Heart right ventricle (tissue), 16 donors: Measurements from ENCODE around the gene NCAPD3. TPM values are rescaled to one million over a fixed set of nuclear protein-coding genes. Genes with fewer than 3 reads are reported as not detected.

Experiments used
- ATAC-seq, 8 donors: fragments of 200-7000 bp; cut with Tn5 transposase; one replicate each; pipeline ENCODE4 v1.9.1; 2020; ENCODE audit warnings: mild to moderate bottlenecking in 8 of 8, moderate library complexity in 8 of 8, moderate number of reproducible peaks in 1 of 8
- DNase-seq, 2 donors: peaks; one replicate each; pipeline ENCODE4 v3.0.0-alpha.2; 2020
- H3K27ac ChIP-seq, 10 donors: fragments of 200-600 bp; sonication (generic) in 2 of 10; one replicate each; pipeline versions ENCODE4 v1.5.0 to v1.8.0; 2020 to 2022; ENCODE audit warnings: mild to moderate bottlenecking in 3 of 10
- H3K27me3 ChIP-seq, 7 donors: fragments of 200-600 bp; one replicate each; pipeline ENCODE4 v1.8.0; 2021 to 2022; ENCODE audit warnings: mild to moderate bottlenecking in 2 of 7
- H3K36me3 ChIP-seq, 9 donors: fragments of 200-600 bp; sonication (generic) in 1 of 9; one replicate each; pipeline versions ENCODE4 v1.5.0 to v1.8.0; 2020 to 2022; ENCODE audit warnings: mild to moderate bottlenecking in 2 of 9
- H3K4me1 ChIP-seq, 9 donors: fragments of 200-600 bp; sonication (generic) in 1 of 9; one replicate each; pipeline versions ENCODE4 v1.5.0 to v1.8.0; 2020 to 2022; ENCODE audit warnings: mild to moderate bottlenecking in 4 of 9
- H3K4me3 ChIP-seq, 10 donors: fragments of 200-600 bp; sonication (generic) in 2 of 10; one replicate each; pipeline versions ENCODE4 v1.5.0 to v1.8.0; 2020 to 2022; ENCODE audit warnings: mild to moderate bottlenecking in 7 of 10, moderate library complexity in 2 of 10
- H3K9me3 ChIP-seq, 11 donors: fragments of 200-600 bp in 10 of 11; sonication (generic) in 2 of 11; one replicate each; pipeline versions ENCODE4 v1.5.0 to v1.8.0; 2013 to 2022; ENCODE audit warnings: mild to moderate bottlenecking in 2 of 11, control low read depth in 1 of 11, moderate library complexity in 1 of 11
- CTCF ChIP-seq, 9 donors: fragments of 200-600 bp; sonication (generic) in 2 of 9; IDR thresholded peaks; one replicate each; pipeline versions ENCODE4 v1.5.0 to v1.8.0; 2021 to 2022; ENCODE audit warnings: antibody characterized with exemption in 9 of 9, mild to moderate bottlenecking in 5 of 9, moderate library complexity in 1 of 9
- WGBS, 2 donors: extraction: QIAGEN DNeasy Blood & Tissue Kit; methylation state at CpG; one replicate each; pipeline ENCODE4 v1.1.7; 2013; ENCODE audit warnings: inconsistent platforms in 1 of 2; 5-methylcytosine and 5-hydroxymethylcytosine counted together
- intact Hi-C, 10 donors: fragments of 100-400 bp; cut with DNase I; formaldehyde crosslinking; loops; one replicate each; pipeline versions ENCODE4 v1.11.1 to v1.14.2; 2022
- polyA plus RNA-seq, 2 donors: library from polyadenylated mRNA; stranded (reverse); fragments of 200-250 nt; gene quantifications; one replicate each; pipeline ENCODE4 v1.2.3, GENCODE V29; 2013
- total RNA-seq, 10 donors: library from RNA; stranded (reverse); fragmentation: NEBNext Ultra II Directional in 3 of 10; extraction: Animal tissue kit (Norgen Biotek cat#: 25700) in 3 of 10; gene quantifications; one replicate each; pipeline versions ENCODE4 v1.2.1 to v1.2.4, GENCODE V29; 2021 to 2023
- donor health status: Arrhythmogenic right ventricular cardiomyopathy.
- donor health status: ischemic (EF 13 %, LVEDD 7.1; RV severe dilation, severe dysfunction).
- donor health status: healthy with polysubstance abuse.
- donor health status: DM: no; HTN: yes; CAD: no.
- donor health status: DM: no; HTN: no; CAD: no.
- donor health status: ischemic (EF 25% LVEDD 6.9; RV normal size, moderate dysfunction).
- donor health status: ischemic (EF 25% LVEDD 5.7; RV mildly dilated, moderate dysfunction).
- donor health status: healthy.
- donor health status: DM: yes; HTN: yes; CAD: no.
- donor health status: Ischemic cardiomyopathy.
- donor health status: ischemic (EF 35%, LVEDD 5.7; RV mildly dilated, moderate dysfunction).
- donor health status: nonischemic (EF 11% LVEDD 7.7; RV severe dilation, severe dysfunction).
- donor health status: DM: yes; HTN: yes; CAD: no.
- donor health status: PGD.
- donor health status: ischemic (EF 29% LVEDD 5.4; RV normal size, mild dysfunction).
- donor health status: nonischemic (EF 23%, LVEDD 6.1; RV moderate dilation, normal function).

The NCAPD3 gene
- total and polyA plus RNA-seq, 12 donors, result 4.2 to 16.7 (median 11.0) TPM

GRCh38 chr11:134134167-134134566 is 89.6 kb downstream of the NCAPD3 start:
- no peak for TF ChIP-seq CTCF (IDR thresholded peaks at IDR 0.05)
- Histone ChIP-seq H3K4me3 (no peak overlapping the region), H3K36me3 (no peaks in the 10 kb centered on the region), H3K9me3 (peaks cover 0 to 40% (median 21%) of the 10 kb centered on the region in 11 donors), H3K4me1 (peaks cover 0 to 4% (median under 1%) of the 10 kb centered on the region in 9 donors), H3K27ac (no peak overlapping the region), H3K27me3 (no peaks in the 10 kb centered on the region)
- 98 to 100% methylated on average over 1 of the region's 1 CpG for WGBS, 2 donors
- intact Hi-C loops, result loop anchor here in 2 of 10 donors (5.0 to 10.0 kb wide), 2 partner anchors 72 to 169 kb away; no protein-coding TSS in a partner anchor
- ATAC-seq, result no peak
- no peak for DNase-seq

GRCh38 chr11:134132808-134133207 is 91.0 kb downstream of the NCAPD3 start:
- intact Hi-C loops, result loop anchor here in 2 of 10 donors (5.0 to 10.0 kb wide), 2 partner anchors 71 to 168 kb away; no protein-coding TSS in a partner anchor
- DNase-seq (no peak), ATAC-seq (no peak)
- Histone ChIP-seq H3K4me3 (no peak overlapping the region), H3K27ac (no peak overlapping the region), H3K36me3 (no peaks in the 10 kb centered on the region), H3K9me3 (peaks cover 0 to 40% (median 21%) of the 10 kb centered on the region in 11 donors), H3K27me3 (no peaks in the 10 kb centered on the region), H3K4me1 (no peaks in the 10 kb centered on the region)
- TF ChIP-seq CTCF (IDR thresholded peaks at IDR 0.05), result no peak

- no peak overlapping the region for H3K27ac ChIP-seq
- TF ChIP-seq CTCF (IDR thresholded peaks at IDR 0.05), result no peak
- H3K9me3 ChIP-seq, result peaks cover 0 to 40% (median 21%) of the 10 kb centered on the region in 11 donors
- 98 to 100% methylated on average over 2 of the region's 2 CpGs for WGBS, 2 donors
- H3K36me3 ChIP-seq, result no peaks in the 10 kb centered on the region
- H3K4me3 ChIP-seq, result no peak overlapping the region
- no peak for DNase-seq
- H3K4me1 ChIP-seq, result peaks cover 0 to 5% (median 2%) of the 10 kb centered on the region in 9 donors
- ATAC-seq, result no peak
- peaks cover 0 to under 1% (median 0%) of the 10 kb centered on the region in 7 donors for H3K27me3 ChIP-seq
- intact Hi-C loops, result loop anchor here in 2 of 10 donors (5.0 to 10.0 kb wide), 2 partner anchors 69 to 167 kb away; no protein-coding TSS in a partner anchor
Observed at GRCh38 chr11:134131628-134132244, 92.0 kb downstream of the NCAPD3 start.

- Histone ChIP-seq H3K9me3 (peaks cover 0 to 7% (median under 1%) of the 10 kb centered on the region in 11 donors), H3K27ac (peak overlapping the region in 6 of 10 donors; percentile 62 to 95 (median 80)), H3K36me3 (no peaks in the 10 kb centered on the region), H3K4me1 (peaks cover 5 to 56% (median 43%) of the 10 kb centered on the region in 9 donors), H3K4me3 (no peak overlapping the region), H3K27me3 (peaks cover 0 to 19% (median 0%) of the 10 kb centered on the region in 7 donors)
- ATAC-seq (peak in 5 of 8 donors; percentile 12 to 40 (median 23)), DNase-seq (no peak)
- intact Hi-C loops, result loop anchor here in 2 of 10 donors (5.0 kb wide), 2 partner anchors 54 to 59 kb away; partner anchors contain the start of gene JAM3 (in 1 of the 2)
- 57 to 69% methylated on average over 1 of the region's 1 CpG for WGBS, 2 donors
- no peak for TF ChIP-seq CTCF (IDR thresholded peaks at IDR 0.05)
Observed at GRCh38 chr11:134126217-134126822, 97.4 kb downstream of the NCAPD3 start.
